GM21825 (cell line): Measurements from ENCODE around the gene RASSF4.

ENCODE experiments used
- ATAC-seq: cut with Tn5 transposase; IDR thresholded peaks from one replicate; pipeline ENCODE4 v1.9.1; 2021; ENCODE audit warnings: mild to moderate bottlenecking, moderate library complexity; ENCODE audit not compliant: unreplicated experiment

Gene RASSF4

GRCh38 chr10:44961230-44961571, 1.6 kb downstream of the RASSF4 start:
- no peak for ATAC-seq

GRCh38 chr10:44961931-44962750, 2.5 kb downstream of the RASSF4 start:
- ATAC-seq, result no peak

- ATAC-seq, result no peak
Measured at GRCh38 chr10:44962870-44963738, 3.5 kb downstream of the RASSF4 start.

- ATAC-seq, result no peak
Measured at GRCh38 chr10:44963772-44964633, 4.4 kb downstream of the RASSF4 start.

- no peak for ATAC-seq
Measured at GRCh38 chr10:44965104-44965503, 5.5 kb downstream of the RASSF4 start.

- no peak for ATAC-seq
Measured at GRCh38 chr10:44965651-44966097, 6.1 kb downstream of the RASSF4 start.

- ATAC-seq, result no peak
Measured at GRCh38 chr10:44966129-44966815, 6.7 kb downstream of the RASSF4 start.

- no peak for ATAC-seq
Measured at GRCh38 chr10:44966816-44967509, 7.4 kb downstream of the RASSF4 start.

- no peak for ATAC-seq
Measured at GRCh38 chr10:44967616-44968015, 8.0 kb downstream of the RASSF4 start.

GRCh38 chr10:44968091-44968490, 8.5 kb downstream of the RASSF4 start:
- no peak for ATAC-seq

GRCh38 chr10:44968500-44969400, 9.1 kb downstream of the RASSF4 start:
- no peak for ATAC-seq

GRCh38 chr10:44969854-44970253, 10.3 kb downstream of the RASSF4 start:
- ATAC-seq, result no peak

- ATAC-seq, result no peak
Measured at GRCh38 chr10:44970812-44971395, 11.3 kb downstream of the RASSF4 start.

GRCh38 chr10:44971434-44971833, 11.8 kb downstream of the RASSF4 start:
- no peak for ATAC-seq

- ATAC-seq, result no peak
Measured at GRCh38 chr10:44971935-44972757, 12.5 kb downstream of the RASSF4 start.

GRCh38 chr10:44972874-44973306, 13.3 kb downstream of the RASSF4 start:
- no peak for ATAC-seq

GRCh38 chr10:44973323-44974081, 13.9 kb downstream of the RASSF4 start:
- no peak for ATAC-seq
